Fibroblast of the aortic adventitia (primary cell): Measurements from ENCODE around the gene SLC24A3. TPM values are rescaled to one million over a fixed set of nuclear protein-coding genes. Genes with fewer than 3 reads are reported as not detected.

ENCODE experiments used
- DNase-seq: peaks from one replicate; pipeline ENCODE4 v3.0.0-alpha.2; 2010; ENCODE audit warnings: low read depth
- H3K4me3 ChIP-seq: 2 replicates; pipeline ENCODE4 v1.5.1; 2011; ENCODE audit warnings: low read depth, mild to moderate bottlenecking, control low read depth, low read length, moderate library complexity
- CTCF ChIP-seq: IDR thresholded peaks from 2 replicates; pipeline ENCODE4 v1.5.1; 2011; ENCODE audit warnings: mild to moderate bottlenecking, low read length, control low read depth, inconsistent platforms; ENCODE audit not compliant: insufficient read depth
- total RNA-seq: library from RNA; depleted of rRNA; stranded (reverse); fragments of >200 nt; gene quantifications from 2 replicates; pipeline ENCODE4 v1.2.3, GENCODE V29; 2012; ENCODE audit warnings: low replicate concordance

The SLC24A3 gene
- total RNA-seq, 1 donor: not detected

DNA sequence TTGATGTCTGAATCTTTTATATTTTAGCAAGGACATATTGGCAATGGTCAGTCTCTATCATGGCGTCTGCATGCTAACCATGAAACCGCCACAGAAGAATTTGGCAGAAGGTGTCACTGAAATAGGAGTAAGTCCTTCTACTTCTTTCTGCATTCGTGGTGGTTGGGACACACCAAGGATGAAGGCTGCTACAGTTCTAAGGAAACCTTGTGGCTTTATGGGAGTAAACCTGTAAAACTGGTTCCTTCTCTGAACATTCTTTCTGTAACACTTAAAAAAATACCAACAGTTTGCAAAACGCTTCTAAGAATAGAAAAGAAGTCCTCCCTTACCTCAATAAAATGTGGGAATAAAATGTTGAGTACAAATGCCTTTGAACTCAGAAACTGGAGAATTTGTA is 195.3 kb downstream of the SLC24A3 start:
- TF ChIP-seq CTCF: no peak
- DNase-seq: no peak
- no peak overlapping the region for H3K4me3 ChIP-seq

DNA sequence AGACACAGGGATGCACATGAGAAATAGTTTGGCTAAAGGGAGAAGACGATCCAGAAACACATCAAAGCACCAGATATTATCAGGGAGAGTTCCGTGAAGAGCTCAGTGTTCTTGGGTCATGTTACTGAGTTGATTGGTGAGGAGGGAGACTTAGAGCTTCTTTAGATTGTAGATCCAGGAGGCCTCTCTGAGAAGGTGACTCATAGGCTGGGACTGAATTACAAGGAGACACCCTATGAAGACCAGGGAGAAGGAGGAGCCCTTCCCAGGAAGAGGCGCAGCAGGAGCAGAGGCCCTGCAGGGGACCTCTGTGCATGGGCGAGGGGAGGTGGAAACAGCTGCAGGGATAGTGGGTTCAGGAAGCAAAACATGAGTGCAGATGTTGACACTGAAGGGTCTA is 196.5 kb downstream of the SLC24A3 start:
- TF ChIP-seq CTCF: no peak
- no peak overlapping the region for H3K4me3 ChIP-seq
- DNase-seq: no peak

GRCh38 chr20:19411811-19412210 is 199.4 kb downstream of the SLC24A3 start:
- no peak for DNase-seq
- no peak overlapping the region for H3K4me3 ChIP-seq
- TF ChIP-seq CTCF: no peak

GRCh38 chr20:19412254-19412653 is 199.8 kb downstream of the SLC24A3 start:
- H3K4me3 ChIP-seq: no peak overlapping the region
- TF ChIP-seq CTCF: no peak
- DNase-seq: no peak

GRCh38 chr20:19414600-19414999 is 202.2 kb downstream of the SLC24A3 start:
- no peak overlapping the region for H3K4me3 ChIP-seq
- no peak for TF ChIP-seq CTCF
- DNase-seq: no peak

DNA sequence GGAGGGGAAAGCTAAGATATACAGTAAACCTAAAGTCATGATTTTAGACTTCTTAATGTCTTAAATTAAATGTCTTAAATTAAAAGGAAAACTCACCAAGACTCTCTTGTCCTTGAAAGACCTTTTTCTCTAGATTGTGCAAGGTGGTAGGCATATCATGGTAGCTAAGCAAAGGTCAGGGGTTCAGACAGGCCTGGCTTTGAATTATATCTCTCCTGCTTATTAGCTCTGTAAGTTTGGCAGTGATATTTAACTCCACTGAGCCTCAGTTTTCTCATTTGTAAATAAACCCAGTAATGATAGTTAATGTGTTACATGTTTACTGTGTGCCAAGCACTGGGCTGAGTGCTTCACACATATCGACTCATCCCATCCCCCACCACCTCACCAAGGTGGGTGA is 203.3 kb downstream of the SLC24A3 start:
- no peak for DNase-seq
- no peak for TF ChIP-seq CTCF
- H3K4me3 ChIP-seq: no peak overlapping the region

GRCh38 chr20:19416627-19417026 is 204.2 kb downstream of the SLC24A3 start:
- TF ChIP-seq CTCF: no peak
- H3K4me3 ChIP-seq: no peak overlapping the region
- DNase-seq: no peak
